Measurements from ENCODE around the gene CDR2. TPM values are rescaled to one million over a fixed set of nuclear protein-coding genes. Genes with fewer than 3 reads are reported as not detected.

Gene CDR2
- total and polyA plus RNA-seq, 2 of the 13 experiments (the other 11 are each of a cell fraction or from before 2014, with no cell fraction given) = 59.0 to 78.9 TPM

DNA sequence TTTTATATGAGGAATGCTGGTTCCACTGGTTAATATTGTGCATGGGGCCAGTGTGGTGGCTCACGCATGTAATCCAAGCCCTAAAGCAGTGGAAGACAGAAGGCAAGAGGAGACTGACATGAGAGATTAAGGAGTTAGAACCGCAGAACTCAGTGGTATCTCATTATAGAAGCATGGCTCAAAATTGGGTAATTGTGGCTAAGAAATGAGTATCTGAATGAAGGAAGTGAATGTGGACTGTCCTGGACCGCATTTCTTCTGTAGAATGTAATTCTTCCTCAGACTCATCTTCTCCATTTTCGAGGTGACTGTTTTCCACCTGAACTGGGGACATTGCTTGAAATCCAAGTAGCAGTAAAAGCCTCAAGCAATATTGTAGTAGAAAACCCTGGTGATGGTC, 42.6 kb upstream of the CDR2 start:
- CTCF ChIA-PET (ENCODE audit: low intra/inter-chr PET ratio, low total read pairs) = no interaction called here
- WGBS (ENCODE audit: low lambda C conversion rate) = 94% methylated on average over 4 of the region's 4 CpGs
- no peak overlapping the region for H3K9ac ChIP-seq (ENCODE audit: insufficient read depth, low read depth, low read length)
- TF ChIP-seq, protein P1, sequence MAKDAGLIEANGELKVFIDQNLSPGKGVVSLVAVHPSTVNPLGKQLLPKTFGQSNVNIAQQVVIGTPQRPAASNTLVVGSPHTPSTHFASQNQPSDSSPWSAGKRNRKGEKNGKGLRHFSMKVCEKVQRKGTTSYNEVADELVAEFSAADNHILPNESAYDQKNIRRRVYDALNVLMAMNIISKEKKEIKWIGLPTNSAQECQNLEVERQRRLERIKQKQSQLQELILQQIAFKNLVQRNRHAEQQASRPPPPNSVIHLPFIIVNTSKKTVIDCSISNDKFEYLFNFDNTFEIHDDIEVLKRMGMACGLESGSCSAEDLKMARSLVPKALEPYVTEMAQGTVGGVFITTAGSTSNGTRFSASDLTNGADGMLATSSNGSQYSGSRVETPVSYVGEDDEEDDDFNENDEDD (CRISPR knock-in tag; IDR thresholded peaks at IDR 0.05; ENCODE audit: borderline replicate concordance) = no peak
- TF ChIP-seq ZNF121 (CRISPR knock-in tag; IDR thresholded peaks at IDR 0.05) (no peak), FOXJ3 (CRISPR knock-in tag; IDR thresholded peaks at IDR 0.05; ENCODE audit: borderline replicate concordance) (no peak), ERF (CRISPR knock-in tag; IDR thresholded peaks at IDR 0.05) (no peak), EP300 (IDR thresholded peaks at IDR 0.05; ENCODE audit: low read depth in 2 of 2, low read length in 2 of 2) (no peak), EP300 (CRISPR knock-in tag; IDR thresholded peaks at IDR 0.05; ENCODE audit: borderline replicate concordance) (no peak), ZNF34 (CRISPR knock-in tag; IDR thresholded peaks at IDR 0.05; ENCODE audit: borderline replicate concordance) (no peak)
- TF ChIP-seq, protein P2, sequence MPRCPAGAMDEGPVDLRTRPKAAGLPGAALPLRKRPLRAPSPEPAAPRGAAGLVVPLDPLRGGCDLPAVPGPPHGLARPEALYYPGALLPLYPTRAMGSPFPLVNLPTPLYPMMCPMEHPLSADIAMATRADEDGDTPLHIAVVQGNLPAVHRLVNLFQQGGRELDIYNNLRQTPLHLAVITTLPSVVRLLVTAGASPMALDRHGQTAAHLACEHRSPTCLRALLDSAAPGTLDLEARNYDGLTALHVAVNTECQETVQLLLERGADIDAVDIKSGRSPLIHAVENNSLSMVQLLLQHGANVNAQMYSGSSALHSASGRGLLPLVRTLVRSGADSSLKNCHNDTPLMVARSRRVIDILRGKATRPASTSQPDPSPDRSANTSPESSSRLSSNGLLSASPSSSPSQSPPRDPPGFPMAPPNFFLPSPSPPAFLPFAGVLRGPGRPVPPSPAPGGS (CRISPR knock-in tag; IDR thresholded peaks at IDR 0.05) = no peak
- no peaks in the 10 kb centered on the region for H3K79me2 ChIP-seq (ENCODE audit: insufficient read depth, low read length)
- H3K4me2 ChIP-seq (ENCODE audit: low read depth, low read length) = no peak overlapping the region
- no peaks in the 10 kb centered on the region for H3K9me3 ChIP-seq (ENCODE audit: low read length)
- in situ Hi-C loops (cut with HindIII; ENCODE audit: extremely low pct_ligation_motif_present, low pct_unique_long_range_greater_than_20kb) = no loop called here
- BruUV-seq (replicated peaks) = no TSS peak
- FAIRE-seq = no peak
- no peak overlapping the region for H3K27ac ChIP-seq (ENCODE audit: extremely low read length, insufficient read depth, low read length)
- no peak for ATAC-seq
- no peaks in the 10 kb centered on the region for H4K20me1 ChIP-seq (ENCODE audit: insufficient read depth, low read length)
- H2AFZ ChIP-seq (ENCODE audit: low read length) = no peak overlapping the region
- DNase-seq (ENCODE audit: low spot score) = no peak
- no peak overlapping the region for H3K4me3 ChIP-seq (replicated peaks in 1 of 3; ENCODE audit: insufficient read depth in 1 of 3, low read depth in 2 of 3, low read length in 3 of 3)
- intact Hi-C loops (cut with micrococcal nuclease; ENCODE audit: unreplicated experiment) = no loop called here
- no peaks in the 10 kb centered on the region for H3K4me1 ChIP-seq (ENCODE audit: insufficient read depth, low read length)
- POLR2A ChIA-PET = no interaction called here
- H3K36me3 ChIP-seq (replicated peaks in 1 of 2; ENCODE audit: control insufficient read depth in 1 of 2, insufficient read depth in 2 of 2, low read length in 2 of 2) = peaks cover 10 to 16% of the 10 kb centered on the region in 2 experiments
- H3K27me3 ChIP-seq (ENCODE audit: control insufficient read depth in 1 of 2, insufficient read depth in 2 of 2, low read length in 2 of 2) = no peaks in the 10 kb centered on the region

Data from HepG2 (cell line).